OCI-LY1 (cell line): ENCODE measurements around the gene SSBP3.

Experiments used
- CTCF ChIP-seq: fragments of 200-600 bp; sonication (generic), shearing (Covaris generic); IDR thresholded peaks from 2 replicates; pipeline ENCODE4 v1.5.1; 2017; ENCODE audit warnings: mild to moderate bottlenecking, antibody characterized with exemption, low read length, moderate library complexity, mixed read lengths
- EZH2 ChIP-seq: fragments of 200-600 bp; sonication (generic), shearing (Covaris generic); IDR thresholded peaks from 2 replicates; pipeline ENCODE4 v1.8.0; 2017; ENCODE audit warnings: borderline replicate concordance, mixed run types, mild to moderate bottlenecking, antibody characterized with exemption, low read length, moderate library complexity, mixed read lengths

GRCh38 chr1:54428837-54429518 is 22.8 kb upstream of the SSBP3 start:
- TF ChIP-seq EZH2: no peak
- no peak for TF ChIP-seq CTCF
